ENCODE results near the gene GLCE.

GLCE gene

GRCh38 chr15:69279636-69280035 is 119.2 kb downstream of the GLCE start:
- no peak for DNase-seq (ENCODE audit: low read depth)
- TF ChIP-seq CTCF (IDR thresholded peaks at IDR 0.05; ENCODE audit: control insufficient read depth, insufficient read depth, low read depth, low read length, missing control alignments) = no peak
- no peak overlapping the region for H3K4me3 ChIP-seq (ENCODE audit: control insufficient read depth, low read depth, low read length)

GRCh38 chr15:69280783-69281182 is 120.3 kb downstream of the GLCE start:
- DNase-seq (ENCODE audit: low read depth) = no peak
- no peak for TF ChIP-seq CTCF (IDR thresholded peaks at IDR 0.05; ENCODE audit: control insufficient read depth, insufficient read depth, low read depth, low read length, missing control alignments)
- no peak overlapping the region for H3K4me3 ChIP-seq (ENCODE audit: control insufficient read depth, low read depth, low read length)

GRCh38 chr15:69282104-69282743 is 121.8 kb downstream of the GLCE start:
- no peak overlapping the region for H3K4me3 ChIP-seq (ENCODE audit: control insufficient read depth, low read depth, low read length)

GRCh38 chr15:69285834-69286233 is 125.4 kb downstream of the GLCE start:
- DNase-seq (ENCODE audit: low read depth) = no peak
- TF ChIP-seq CTCF (IDR thresholded peaks at IDR 0.05; ENCODE audit: control insufficient read depth, insufficient read depth, low read depth, low read length, missing control alignments) = no peak
- H3K4me3 ChIP-seq (ENCODE audit: control insufficient read depth, low read depth, low read length) = no peak overlapping the region

More at GRCh38 chr15:69282104-69282743, 121.8 kb downstream of the GLCE start:
- no peak for DNase-seq (ENCODE audit: low read depth)
- TF ChIP-seq CTCF (IDR thresholded peaks at IDR 0.05; ENCODE audit: control insufficient read depth, insufficient read depth, low read depth, low read length, missing control alignments) = no peak

GRCh38 chr15:69288011-69288410 is 127.6 kb downstream of the GLCE start:
- DNase-seq (ENCODE audit: low read depth) = no peak
- H3K4me3 ChIP-seq (ENCODE audit: control insufficient read depth, low read depth, low read length) = no peak overlapping the region
- no peak for TF ChIP-seq CTCF (IDR thresholded peaks at IDR 0.05; ENCODE audit: control insufficient read depth, insufficient read depth, low read depth, low read length, missing control alignments)

GRCh38 chr15:69288531-69289341 is 128.3 kb downstream of the GLCE start:
- DNase-seq (ENCODE audit: low read depth) = no peak
- TF ChIP-seq CTCF (IDR thresholded peaks at IDR 0.05; ENCODE audit: control insufficient read depth, insufficient read depth, low read depth, low read length, missing control alignments) = no peak
- no peak overlapping the region for H3K4me3 ChIP-seq (ENCODE audit: control insufficient read depth, low read depth, low read length)

Measured in AG09309 (cell line).